HepG2 (cell line): ENCODE measurements around the gene ALDH1A1. TPM values are rescaled to one million over a fixed set of nuclear protein-coding genes. Genes with fewer than 3 reads are reported as not detected.

Experiments used
- CEBPB ChIP-seq: IDR thresholded peaks from 2 replicates; pipeline ENCODE4 v1.6.1; 2011; ENCODE audit warnings: low read depth, low read length, improper control_type of control experiment, borderline replicate concordance
- FOXA1 ChIP-seq, 2 experiments: fragments of 450-650 bp in 1 of 2; sonication (generic) in 1 of 2; formaldehyde crosslinking in 1 of 2; IDR thresholded peaks; 2 replicates each; pipeline versions ENCODE4 v1.4.0 to v1.6.1; 2016 to 2020; ENCODE audit warnings: missing genetic modification reagents in 1 of 2
- FOXK1 ChIP-seq: sonication (generic); formaldehyde crosslinking; IDR thresholded peaks from 2 replicates; pipeline ENCODE4 v1.4.0; 2020; ENCODE audit warnings: low read depth, missing genetic modification reagents, borderline replicate concordance
- GABPB1 ChIP-seq: IDR thresholded peaks from 2 replicates; pipeline ENCODE4 v1.6.1; 2016; ENCODE audit warnings: mild to moderate bottlenecking, missing genetic modification reagents, moderate library complexity, missing compliant biosample characterization
- HMG20B ChIP-seq: conservative IDR thresholded peaks from 2 replicates; pipeline ENCODE4 v1.6.1; 2016; ENCODE audit warnings: missing genetic modification reagents, missing compliant biosample characterization
- KLF6 ChIP-seq: IDR thresholded peaks from 2 replicates; pipeline ENCODE4 v1.8.0; 2016; ENCODE audit warnings: missing biosample characterization, missing genetic modification reagents
- MAF1 ChIP-seq: sonication (generic); formaldehyde crosslinking; IDR thresholded peaks from 2 replicates; pipeline ENCODE4 v1.5.0; 2020; ENCODE audit warnings: missing genetic modification reagents, borderline replicate concordance
- NRL ChIP-seq: sonication (generic); formaldehyde crosslinking; IDR thresholded peaks from 2 replicates; pipeline ENCODE4 v1.5.0; 2020; ENCODE audit warnings: missing genetic modification reagents, mild to moderate bottlenecking, moderate library complexity, borderline replicate concordance
- PCBP1 ChIP-seq: fragments of 200-400 bp; formaldehyde crosslinking; IDR thresholded peaks from 2 replicates; pipeline ENCODE4 v1.6.1; 2017; ENCODE audit warnings: mild to moderate bottlenecking, low read depth, low read length, borderline replicate concordance
- POLR2A ChIP-seq, 2 experiments: IDR thresholded peaks; 2 replicates each; pipeline ENCODE4 v1.6.1; 2011; ENCODE audit warnings: low read depth in 2 of 2, low read length in 2 of 2, mild to moderate bottlenecking in 1 of 2, moderate library complexity in 1 of 2; ENCODE audit not compliant: insufficient read depth in 1 of 2
- PRPF4 ChIP-seq: fragments of 200-400 bp; formaldehyde crosslinking; IDR thresholded peaks from 2 replicates; pipeline ENCODE4 v1.6.1; 2016; ENCODE audit warnings: low read length, low read depth; ENCODE audit not compliant: poor library complexity, severe bottlenecking
- RNF2 ChIP-seq: fragments of 450-650 bp; conservative IDR thresholded peaks from 2 replicates; pipeline ENCODE4 v1.6.1; 2016; ENCODE audit warnings: low read depth
- SAP130 ChIP-seq: IDR thresholded peaks from 2 replicates; pipeline ENCODE4 v1.6.1; 2016; ENCODE audit warnings: low read depth
- SMAD3 ChIP-seq: sonication (generic); formaldehyde crosslinking; IDR thresholded peaks from 2 replicates; pipeline ENCODE4 v1.4.0; 2020; ENCODE audit warnings: missing genetic modification reagents
- SNAI1 ChIP-seq: sonication (generic); formaldehyde crosslinking; IDR thresholded peaks from 2 replicates; pipeline ENCODE4 v1.5.0; 2020; ENCODE audit warnings: mild to moderate bottlenecking, missing genetic modification reagents, borderline replicate concordance
- SP2 ChIP-seq: sonication (generic); formaldehyde crosslinking; IDR thresholded peaks from 2 replicates; pipeline ENCODE4 v1.5.1; 2020; ENCODE audit warnings: mild to moderate bottlenecking, missing genetic modification reagents
- XRCC5 ChIP-seq: fragments of 200-400 bp; formaldehyde crosslinking; optimal IDR thresholded peaks from 2 replicates; pipeline ENCODE3; 2017; ENCODE audit warnings: mild to moderate bottlenecking, low read length
- ZBTB3 ChIP-seq: sonication (generic); formaldehyde crosslinking; IDR thresholded peaks from 2 replicates; pipeline ENCODE4 v1.4.0; 2020; ENCODE audit warnings: low read depth, mild to moderate bottlenecking, moderate library complexity, missing genetic modification reagents, borderline replicate concordance
- ZNF33A ChIP-seq: sonication (generic); formaldehyde crosslinking; IDR thresholded peaks from 2 replicates; pipeline ENCODE4 v1.5.1; 2020; ENCODE audit warnings: missing genetic modification reagents, mild to moderate bottlenecking, moderate library complexity, borderline replicate concordance
- ZNF746 ChIP-seq: sonication (generic); formaldehyde crosslinking; IDR thresholded peaks from 2 replicates; pipeline ENCODE4 v1.8.0; 2022; ENCODE audit warnings: mild to moderate bottlenecking, missing genetic modification reagents
- ZNF768 ChIP-seq: sonication (generic); formaldehyde crosslinking; IDR thresholded peaks from 2 replicates; pipeline ENCODE4 v1.4.0; 2020; ENCODE audit warnings: missing genetic modification reagents
- ZSCAN12 ChIP-seq: sonication (generic); formaldehyde crosslinking; IDR thresholded peaks from 2 replicates; pipeline ENCODE4 v1.9.0; 2021; ENCODE audit warnings: mild to moderate bottlenecking, missing genetic modification reagents
- polyA plus RNA-seq, 8 experiments: library from polyadenylated mRNA; depleted of rRNA in 3 of 8; stranded (reverse) in 7 of 8; unstranded in 1 of 8; fragments of >200 nt; fragmentation: Illumina TruSeq in 4 of 8; extraction: Trizol in 4 of 8; gene quantifications; 2 replicates each; pipeline versions ENCODE4 v1.2.1 to v1.2.3, GENCODE V29; 2011 to 2016; ENCODE audit warnings: low read depth in 4 of 8, missing spikeins in 1 of 8, mixed read lengths in 1 of 8; ENCODE audit not compliant: insufficient read depth in 1 of 8
- total RNA-seq, 5 experiments: library from RNA; depleted of rRNA; stranded (reverse); fragments of >200 nt; fragmentation: Illumina TruSeq; extraction: Trizol; gene quantifications; 2 replicates each; pipeline ENCODE4 v1.2.3, GENCODE V29; 2016; ENCODE audit warnings: low read depth in 1 of 5
- TF ChIP-seq, protein P1 (sequence below): sonication (generic); formaldehyde crosslinking; IDR thresholded peaks from 2 replicates; pipeline ENCODE4 v1.4.0; 2020; ENCODE audit warnings: missing genetic modification reagents
- TF ChIP-seq, protein P2 (sequence below): sonication (generic); formaldehyde crosslinking; IDR thresholded peaks from 2 replicates; pipeline ENCODE4 v1.4.0; 2020; ENCODE audit warnings: low read depth, mild to moderate bottlenecking, missing genetic modification reagents
- TF ChIP-seq, protein P3 (sequence below): IDR thresholded peaks from 2 replicates; pipeline ENCODE4 v1.4.0; 2020; ENCODE audit warnings: mild to moderate bottlenecking, missing genetic modification reagents
- TF ChIP-seq, protein P4 (sequence below): sonication (generic); formaldehyde crosslinking; IDR thresholded peaks from 2 replicates; pipeline ENCODE4 v1.8.0; 2022; ENCODE audit warnings: low read depth, missing genetic modification reagents

Gene ALDH1A1
- total and polyA plus RNA-seq, 2 of the 13 experiments (the other 11 are each of a cell fraction or from before 2014, with no cell fraction given) = 88.2 to 439 TPM

DNA sequence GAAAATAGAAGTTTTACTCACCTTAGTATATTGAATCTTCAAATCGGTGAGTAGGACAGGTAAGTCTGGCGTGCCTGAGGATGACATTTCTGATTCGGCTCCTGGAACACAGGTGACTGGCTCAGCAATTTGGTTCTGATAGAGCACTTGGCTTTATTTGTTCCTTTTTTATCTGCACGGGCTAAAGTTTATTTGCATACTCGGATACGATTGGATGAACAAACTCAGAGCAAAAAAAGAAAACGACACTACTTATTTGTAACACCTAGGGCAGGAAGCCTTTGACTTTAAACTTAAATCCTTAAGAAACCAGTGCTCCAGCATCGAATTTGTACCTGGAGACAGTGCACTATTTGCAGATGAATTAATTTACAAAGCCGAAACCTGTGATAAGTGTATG, at the start of gene ALDH1A1 (continued):
- TF ChIP-seq, protein P1, sequence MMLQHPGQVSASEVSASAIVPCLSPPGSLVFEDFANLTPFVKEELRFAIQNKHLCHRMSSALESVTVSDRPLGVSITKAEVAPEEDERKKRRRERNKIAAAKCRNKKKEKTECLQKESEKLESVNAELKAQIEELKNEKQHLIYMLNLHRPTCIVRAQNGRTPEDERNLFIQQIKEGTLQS = no peak
- TF ChIP-seq ZNF33A (CRISPR knock-in tag) (no peak), XRCC5 (no peak), FOXK1 (CRISPR knock-in tag) (no peak), SAP130 (CRISPR knock-in tag) (peak; percentile 60; the same call in 1 of the 2 replicates), CEBPB (no peak), NRL (CRISPR knock-in tag) (no peak), ZNF768 (CRISPR knock-in tag) (no peak), FOXA1 (IDR thresholded peaks at IDR 0.05) (no peak), FOXA1 (CRISPR knock-in tag; IDR thresholded peaks at IDR 0.05) (no peak), RNF2 (no peak), PRPF4 (no peak), GABPB1 (no peak), ZSCAN12 (CRISPR knock-in tag) (no peak), MAF1 (no peak), KLF6 (no peak), HMG20B (CRISPR knock-in tag) (no peak), ZNF746 (CRISPR knock-in tag) (no peak), SNAI1 (no peak), SMAD3 (no peak), ZBTB3 (no peak), SP2 (CRISPR knock-in tag) (no peak), PCBP1 (no peak), POLR2A (IDR thresholded peaks at IDR 0.05; ENCODE audit: insufficient read depth in 1 of 2, low read depth in 2 of 2, low read length in 2 of 2) (peak; percentile 74 to 86)
- TF ChIP-seq, protein P2, sequence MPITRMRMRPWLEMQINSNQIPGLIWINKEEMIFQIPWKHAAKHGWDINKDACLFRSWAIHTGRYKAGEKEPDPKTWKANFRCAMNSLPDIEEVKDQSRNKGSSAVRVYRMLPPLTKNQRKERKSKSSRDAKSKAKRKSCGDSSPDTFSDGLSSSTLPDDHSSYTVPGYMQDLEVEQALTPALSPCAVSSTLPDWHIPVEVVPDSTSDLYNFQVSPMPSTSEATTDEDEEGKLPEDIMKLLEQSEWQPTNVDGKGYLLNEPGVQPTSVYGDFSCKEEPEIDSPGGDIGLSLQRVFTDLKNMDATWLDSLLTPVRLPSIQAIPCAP (CRISPR knock-in tag) = no peak
- TF ChIP-seq, protein P3, sequence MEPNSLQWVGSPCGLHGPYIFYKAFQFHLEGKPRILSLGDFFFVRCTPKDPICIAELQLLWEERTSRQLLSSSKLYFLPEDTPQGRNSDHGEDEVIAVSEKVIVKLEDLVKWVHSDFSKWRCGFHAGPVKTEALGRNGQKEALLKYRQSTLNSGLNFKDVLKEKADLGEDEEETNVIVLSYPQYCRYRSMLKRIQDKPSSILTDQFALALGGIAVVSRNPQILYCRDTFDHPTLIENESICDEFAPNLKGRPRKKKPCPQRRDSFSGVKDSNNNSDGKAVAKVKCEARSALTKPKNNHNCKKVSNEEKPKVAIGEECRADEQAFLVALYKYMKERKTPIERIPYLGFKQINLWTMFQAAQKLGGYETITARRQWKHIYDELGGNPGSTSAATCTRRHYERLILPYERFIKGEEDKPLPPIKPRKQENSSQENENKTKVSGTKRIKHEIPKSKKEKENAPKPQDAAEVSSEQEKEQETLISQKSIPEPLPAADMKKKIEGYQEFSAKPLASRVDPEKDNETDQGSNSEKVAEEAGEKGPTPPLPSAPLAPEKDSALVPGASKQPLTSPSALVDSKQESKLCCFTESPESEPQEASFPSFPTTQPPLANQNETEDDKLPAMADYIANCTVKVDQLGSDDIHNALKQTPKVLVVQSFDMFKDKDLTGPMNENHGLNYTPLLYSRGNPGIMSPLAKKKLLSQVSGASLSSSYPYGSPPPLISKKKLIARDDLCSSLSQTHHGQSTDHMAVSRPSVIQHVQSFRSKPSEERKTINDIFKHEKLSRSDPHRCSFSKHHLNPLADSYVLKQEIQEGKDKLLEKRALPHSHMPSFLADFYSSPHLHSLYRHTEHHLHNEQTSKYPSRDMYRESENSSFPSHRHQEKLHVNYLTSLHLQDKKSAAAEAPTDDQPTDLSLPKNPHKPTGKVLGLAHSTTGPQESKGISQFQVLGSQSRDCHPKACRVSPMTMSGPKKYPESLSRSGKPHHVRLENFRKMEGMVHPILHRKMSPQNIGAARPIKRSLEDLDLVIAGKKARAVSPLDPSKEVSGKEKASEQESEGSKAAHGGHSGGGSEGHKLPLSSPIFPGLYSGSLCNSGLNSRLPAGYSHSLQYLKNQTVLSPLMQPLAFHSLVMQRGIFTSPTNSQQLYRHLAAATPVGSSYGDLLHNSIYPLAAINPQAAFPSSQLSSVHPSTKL (CRISPR knock-in tag) = no peak
- TF ChIP-seq, protein P4, sequence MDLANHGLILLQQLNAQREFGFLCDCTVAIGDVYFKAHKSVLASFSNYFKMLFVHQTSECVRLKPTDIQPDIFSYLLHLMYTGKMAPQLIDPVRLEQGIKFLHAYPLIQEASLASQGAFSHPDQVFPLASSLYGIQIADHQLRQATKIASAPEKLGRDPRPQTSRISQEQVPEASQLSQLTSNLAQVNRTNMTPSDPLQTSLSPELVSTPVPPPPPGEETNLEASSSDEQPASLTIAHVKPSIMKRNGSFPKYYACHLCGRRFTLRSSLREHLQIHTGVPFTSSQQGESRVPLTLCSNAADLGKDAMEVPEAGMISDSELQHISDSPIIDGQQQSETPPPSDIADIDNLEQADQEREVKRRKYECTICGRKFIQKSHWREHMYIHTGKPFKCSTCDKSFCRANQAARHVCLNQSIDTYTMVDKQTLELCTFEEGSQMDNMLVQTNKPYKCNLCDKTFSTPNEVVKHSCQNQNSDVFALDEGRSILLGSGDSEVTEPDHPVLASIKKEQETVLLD (CRISPR knock-in tag) = no peak
